Retina (tissue), 1 donor: ENCODE results near the gene LILRB4.
"Not testable (repeated sequence)": the region's sequence is repeated elsewhere in the genome, so short reads cannot be mapped to it uniquely, and the experiment has no call there.

Experiments
- DNase-seq: peaks from one replicate; pipeline ENCODE4 v3.0.0-alpha.2; 2016

The LILRB4 gene

DNA sequence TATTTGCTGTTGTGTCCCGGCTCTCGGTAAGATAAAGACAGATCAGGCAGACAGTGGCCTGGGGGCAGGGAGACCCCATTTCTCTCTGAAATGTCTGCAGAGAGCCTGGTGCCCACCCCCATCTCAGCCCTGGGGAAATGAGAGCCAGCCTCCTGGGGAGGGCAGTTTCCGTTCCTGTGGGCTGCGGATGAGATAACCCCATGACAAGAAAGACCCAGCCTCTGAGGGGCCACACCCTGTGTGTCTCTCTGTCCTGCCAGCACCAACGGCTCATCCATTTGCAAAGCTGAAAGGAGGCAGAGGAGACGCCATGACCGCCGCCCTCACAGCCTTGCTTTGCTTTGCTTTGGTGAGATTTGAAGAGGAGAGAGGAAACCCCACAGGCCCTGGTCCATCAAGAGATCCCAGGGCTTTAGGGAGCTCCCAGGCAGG lies 33.3 kb downstream of the LILRB4 start:
- DNase-seq: no peak

DNA sequence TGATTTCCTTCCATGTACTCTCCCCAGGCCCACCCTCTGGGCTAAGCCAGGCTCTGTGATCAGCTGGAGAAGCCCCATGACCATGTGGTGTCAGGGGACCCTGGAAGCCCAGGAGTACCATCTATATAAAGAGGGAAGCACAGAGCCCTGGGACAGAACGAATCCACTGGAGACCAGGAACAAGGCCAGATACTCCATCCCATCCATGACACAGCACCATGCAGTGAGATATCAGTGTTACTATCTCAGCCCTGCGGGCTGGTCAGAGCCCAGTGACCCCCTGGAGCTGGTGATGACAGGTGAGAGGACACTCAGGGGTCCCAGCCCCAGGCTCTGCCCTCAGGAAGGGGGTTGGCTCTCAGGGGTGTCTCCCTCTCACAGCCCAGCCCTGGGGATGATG lies 34.0 kb downstream of the LILRB4 start:
- DNase-seq: no peak

DNA sequence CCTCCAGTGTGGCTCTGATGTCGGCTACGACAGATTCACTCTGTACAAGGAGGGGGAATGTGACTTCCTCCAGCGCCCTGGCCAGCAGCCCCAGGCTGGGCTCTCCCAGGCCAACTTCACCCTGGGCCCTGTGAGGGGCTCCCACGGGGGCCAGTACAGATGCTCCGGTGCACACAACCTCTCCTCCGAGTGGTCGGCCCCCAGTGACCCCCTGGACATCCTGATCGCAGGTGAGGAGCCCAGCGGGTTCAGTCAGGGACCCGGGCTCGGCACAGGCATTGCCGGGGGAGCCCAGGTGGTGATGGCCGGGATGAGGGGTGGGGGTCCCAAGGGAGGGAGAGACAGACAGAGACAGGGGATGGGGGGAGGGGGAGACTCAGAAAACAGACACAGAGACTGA lies 34.9 kb downstream of the LILRB4 start:
- not testable (repeated sequence) for DNase-seq

DNA sequence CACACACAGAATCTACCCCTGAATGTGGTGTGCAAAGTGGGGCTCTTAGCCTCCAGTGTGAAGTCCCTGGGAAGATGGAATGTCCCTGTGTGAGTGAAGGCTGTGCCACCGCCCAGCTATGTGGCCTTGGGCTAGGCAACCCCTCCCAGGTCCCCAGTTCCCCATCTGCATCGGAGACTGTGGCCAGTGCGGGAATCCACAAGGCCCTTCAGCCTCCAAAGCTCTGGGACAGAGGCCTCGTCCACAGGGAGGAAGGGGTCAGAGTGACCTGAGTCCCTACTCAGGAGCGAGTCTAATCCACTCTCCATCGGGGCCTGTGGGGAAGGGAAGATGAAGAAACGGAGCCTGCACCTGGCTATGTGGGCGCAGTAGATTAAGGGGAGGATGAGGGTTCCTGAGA lies 42.1 kb downstream of the LILRB4 start:
- no peak for DNase-seq

DNA sequence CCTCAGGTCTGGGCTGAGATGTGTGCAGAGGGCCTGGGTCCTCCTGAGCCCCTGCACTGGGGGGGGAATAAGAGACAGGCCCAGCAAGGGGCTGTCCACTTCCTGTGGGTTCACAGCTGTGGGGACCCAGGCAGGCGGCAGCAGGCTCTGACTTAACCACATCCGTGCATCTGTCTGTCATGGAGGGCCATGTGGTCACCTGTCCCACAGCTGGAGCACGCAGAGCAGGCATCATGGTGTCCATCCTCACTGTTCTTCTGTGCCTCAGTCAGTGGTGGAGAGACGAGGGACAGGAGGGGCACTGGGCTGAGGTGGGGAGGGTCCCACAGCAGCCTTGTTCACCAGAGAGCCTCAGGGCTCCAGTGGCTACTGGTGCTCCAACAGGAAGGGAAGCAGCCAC lies 45.2 kb downstream of the LILRB4 start:
- no peak for DNase-seq

DNA sequence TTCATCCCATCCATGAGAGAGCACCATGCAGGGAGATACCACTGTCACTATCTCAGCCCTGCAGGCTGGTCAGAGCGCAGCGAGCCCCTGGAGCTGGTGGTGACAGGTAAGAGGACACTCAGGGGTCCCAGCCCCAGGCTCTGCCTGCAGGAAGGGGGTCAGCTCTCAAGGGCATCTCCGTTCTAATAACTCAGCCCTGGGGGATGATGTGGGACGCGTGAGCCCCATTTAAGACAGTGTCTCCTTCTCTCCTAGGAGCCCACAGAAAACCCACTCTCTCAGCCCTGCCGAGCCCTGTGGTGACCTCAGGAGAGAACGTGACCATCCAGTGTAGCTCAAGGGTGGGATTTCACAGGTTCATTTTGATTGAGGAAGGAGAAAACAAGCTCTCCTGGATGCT lies 46.0 kb downstream of the LILRB4 start:
- DNase-seq: no peak

DNA sequence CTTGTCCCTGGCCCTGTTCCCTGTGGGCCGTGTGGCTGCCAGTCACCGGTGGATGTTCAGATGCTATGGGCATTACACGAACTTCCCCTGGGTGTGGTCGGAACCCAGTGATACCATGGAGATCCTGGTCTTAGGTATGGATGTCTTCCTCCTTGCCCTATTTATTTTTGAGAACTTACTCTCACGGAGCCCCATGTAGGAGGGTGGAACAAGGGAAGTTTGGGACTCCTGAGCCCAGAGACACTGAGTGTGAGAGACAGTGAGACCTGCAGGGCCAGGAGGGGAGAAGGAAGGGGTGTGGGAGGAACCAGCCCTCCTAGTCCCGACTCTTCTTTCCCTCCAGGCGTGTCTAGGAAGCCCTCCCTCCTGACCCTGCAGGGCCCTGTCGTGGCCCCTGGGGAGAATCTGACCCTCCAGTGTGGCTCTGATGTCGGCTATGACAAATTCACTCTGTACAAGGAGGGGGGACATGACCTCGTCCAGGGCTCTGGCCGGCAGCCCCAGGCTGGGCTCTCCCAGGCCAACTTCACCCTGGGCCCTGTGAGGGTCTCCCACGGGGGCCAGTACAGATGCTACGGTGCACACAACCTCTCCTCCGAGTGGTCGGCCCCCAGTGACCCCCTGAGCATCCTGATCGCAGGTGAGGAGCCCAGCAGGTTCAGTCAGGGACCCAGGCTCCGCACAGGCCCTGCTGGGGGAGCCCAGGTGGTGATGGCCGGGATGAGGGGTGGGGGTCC lies 46.6 kb downstream of the LILRB4 start:
- DNase-seq: no peak

DNA sequence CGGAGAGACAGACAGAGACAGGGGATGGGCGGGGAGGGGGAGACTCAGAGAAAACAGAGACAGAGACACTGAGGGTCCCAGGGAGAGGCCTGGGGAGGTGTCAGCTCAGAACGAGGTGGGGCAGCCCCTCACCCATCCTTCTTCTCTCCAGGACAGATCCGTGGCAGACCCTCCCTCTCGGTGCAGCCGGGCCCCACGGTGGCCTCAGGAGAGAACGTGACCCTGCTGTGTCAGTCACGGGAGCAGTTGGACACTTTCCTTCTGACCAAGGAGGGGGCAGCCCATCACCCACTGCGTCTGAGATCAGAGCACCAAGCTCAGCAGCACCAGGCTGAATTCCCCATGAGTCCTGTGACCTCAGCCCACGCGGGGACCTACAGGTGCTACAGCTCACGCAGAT lies 47.2 kb downstream of the LILRB4 start:
- DNase-seq: not testable (repeated sequence)
